Gastrocnemius medialis (tissue), 4 donors: ENCODE results near the gene KCNQ1. TPM values are rescaled to one million over a fixed set of nuclear protein-coding genes. Genes with fewer than 3 reads are reported as not detected.

Experiments used
- ATAC-seq, 2 donors: fragments of 150-250 bp; one replicate each; pipeline ENCODE4 v1.9.1; 2016
- DNase-seq, 2 donors: peaks; one replicate each; pipeline ENCODE4 v3.0.0-alpha.2; 2019
- H3K27ac ChIP-seq, 4 donors: fragments of 200-600 bp; sonication (generic); 1 replicate in 1 of 4; 2 replicates in 3 of 4; pipeline ENCODE4 v1.5.1; 2016 to 2018; ENCODE audit warnings: mild to moderate bottlenecking in 2 of 4, moderate library complexity in 1 of 4
- H3K27me3 ChIP-seq, 3 donors: fragments of 200-600 bp; sonication (generic) in 2 of 3; 1 replicate in 1 of 3; 2 replicates in 2 of 3; pipeline versions ENCODE4 v1.5.1 to v1.6.0; 2016 to 2019; ENCODE audit warnings: mild to moderate bottlenecking in 1 of 3, moderate library complexity in 1 of 3
- H3K36me3 ChIP-seq, 2 donors: fragments of 200-600 bp; sonication (generic) in 1 of 2; one replicate each; pipeline ENCODE4 v1.5.1; 2017 to 2018
- H3K4me1 ChIP-seq, 2 donors: fragments of 200-600 bp; sonication (generic) in 1 of 2; one replicate each; pipeline ENCODE4 v1.5.1; 2016 to 2017; ENCODE audit warnings: mild to moderate bottlenecking in 2 of 2
- H3K4me3 ChIP-seq, 4 donors: fragments of 200-600 bp; sonication (generic) in 3 of 4; 1 replicate in 1 of 4; 2 replicates in 3 of 4; pipeline ENCODE4 v1.5.1; 2016 to 2019; ENCODE audit warnings: mild to moderate bottlenecking in 2 of 4
- H3K9me3 ChIP-seq, 3 donors: fragments of 200-600 bp; sonication (generic) in 2 of 3; 1 replicate in 1 of 3; 2 replicates in 2 of 3; pipeline ENCODE4 v1.5.1; 2016 to 2019
- CTCF ChIP-seq, 5 experiments: fragments of 450-650 bp in 3 of 5; fragments of 200-600 bp in 2 of 5; sonication (generic) in 2 of 5; IDR thresholded peaks in 4 of 5; conservative IDR thresholded peaks in 1 of 5; 1 replicate in 4 of 5; 2 replicates in 1 of 5; pipeline ENCODE4 v1.5.1; 2016 to 2019; ENCODE audit warnings: antibody characterized with exemption in 5 of 5, mild to moderate bottlenecking in 3 of 5, moderate library complexity in 3 of 5
- POLR2A ChIP-seq, 2 donors: fragments of 450-650 bp; IDR thresholded peaks; one replicate each; pipeline ENCODE4 v1.6.1; 2017; ENCODE audit warnings: antibody characterized with exemption in 2 of 2, mild to moderate bottlenecking in 2 of 2, moderate library complexity in 2 of 2
- in situ Hi-C, 4 donors: fragments of 200-750 bp; cut with MboI; loops; one replicate each; pipeline versions ENCODE4 v1.15.0 to v1.8.0; 2017; ENCODE audit warnings: low sequenced_read_pairs in 4 of 4
- intact Hi-C: fragments of 100-400 bp; cut with DNase I; formaldehyde crosslinking; loops from one replicate; pipeline ENCODE4 v1.15.1; 2023; ENCODE audit warnings: low total_unique reads
- total RNA-seq, 4 donors: library from RNA; depleted of rRNA; stranded (reverse); fragments of >200 nt; gene quantifications; one replicate each; pipeline versions ENCODE4 v1.1.0 to v1.2.3, GENCODE V29; 2016

Gene KCNQ1
- total RNA-seq, 4 donors from 2014 or later: 0.15 to 1.00 (median 0.67) TPM

- DNase-seq: no peak
- H3K4me1 ChIP-seq: no peaks in the 10 kb centered on the region
- in situ Hi-C loops: loop anchor here in 2 of 4 donors (25.0 kb wide), 2 partner anchors 254 to 446 kb away; partner anchors contain the start of gene CDKN1C (in 1 of the 2)
- ATAC-seq: no peak
- no peaks in the 10 kb centered on the region for H3K36me3 ChIP-seq
- no peak overlapping the region for H3K4me3 ChIP-seq
- peaks cover 19 to 37% (median 29%) of the 10 kb centered on the region in 3 donors for H3K27me3 ChIP-seq
- intact Hi-C loops: loop anchor here (5.0 kb wide), 1 partner anchor 91 kb away; no protein-coding TSS in a partner anchor
- no peaks in the 10 kb centered on the region for H3K9me3 ChIP-seq
- TF ChIP-seq CTCF (IDR thresholded peaks at IDR 0.05 in 4 of 5, conservative IDR thresholded peaks at IDR 0.05 in 1 of 5): no peak
- TF ChIP-seq POLR2A (IDR thresholded peaks at IDR 0.05): no peak
- H3K27ac ChIP-seq: no peak overlapping the region
These were observed 3.6 kb upstream of the KCNQ1 start for GRCh38 chr11:2441171-2441570.

GRCh38 chr11:2442589-2442988 lies 2.2 kb upstream of the KCNQ1 start:
- no peaks in the 10 kb centered on the region for H3K36me3 ChIP-seq
- in situ Hi-C loops: loop anchor here in 2 of 4 donors (25.0 kb wide), 2 partner anchors 255 to 445 kb away; partner anchors contain the start of gene CDKN1C (in 1 of the 2)
- H3K27ac ChIP-seq: no peak overlapping the region
- no peak overlapping the region for H3K4me3 ChIP-seq
- ATAC-seq: no peak
- no peaks in the 10 kb centered on the region for H3K4me1 ChIP-seq
- intact Hi-C loops: loop anchor here (5.0 kb wide), 1 partner anchor 90 kb away; no protein-coding TSS in a partner anchor
- DNase-seq: no peak
- H3K27me3 ChIP-seq: peaks cover 25 to 41% (median 29%) of the 10 kb centered on the region in 3 donors
- TF ChIP-seq CTCF (IDR thresholded peaks at IDR 0.05 in 4 of 5, conservative IDR thresholded peaks at IDR 0.05 in 1 of 5) (no peak), POLR2A (IDR thresholded peaks at IDR 0.05) (no peak)
- no peaks in the 10 kb centered on the region for H3K9me3 ChIP-seq

GRCh38 chr11:2443406-2443805 lies 1.4 kb upstream of the KCNQ1 start:
- intact Hi-C loops: loop anchor here (5.0 kb wide), 1 partner anchor 89 kb away; no protein-coding TSS in a partner anchor
- no peak for DNase-seq
- H3K27me3 ChIP-seq: peaks cover 25 to 41% (median 29%) of the 10 kb centered on the region in 3 donors

GRCh38 chr11:2443881-2444820 lies 657 bp upstream of the KCNQ1 start, which contains the start of gene TRPM5:
TSS of gene TRPM5 (minus strand) at chr11:2444514. CDS start at chr11:2423036, 21,478 bp downstream.
- Histone ChIP-seq H3K27ac (no peak within 1 kb of the TSS), H3K4me1 (no peaks in the 10 kb centered on the region), H3K4me3 (peak within 1 kb of the TSS; percentile 31 to 49 (median 38)), H3K27me3 (peaks cover 25 to 45% (median 32%) of the 10 kb centered on the region in 3 donors), H3K9me3 (no peaks in the 10 kb centered on the region), H3K36me3 (no peaks in the 10 kb centered on the region)
- DNase-seq (no peak), ATAC-seq (no peak)
- intact Hi-C loops: loop anchor here (5.0 kb wide), 1 partner anchor 88 kb away; no protein-coding TSS in a partner anchor
- TF ChIP-seq POLR2A (IDR thresholded peaks at IDR 0.05): no peak
- no peak for TF ChIP-seq CTCF (IDR thresholded peaks at IDR 0.05 in 4 of 5, conservative IDR thresholded peaks at IDR 0.05 in 1 of 5)
- in situ Hi-C loops: loop anchor here in 2 of 4 donors (25.0 kb wide), 2 partner anchors 257 to 443 kb away; partner anchors contain the start of gene CDKN1C (in 1 of the 2)

More at GRCh38 chr11:2443406-2443805, 1.4 kb upstream of the KCNQ1 start:
- Histone ChIP-seq H3K4me1 (no peaks in the 10 kb centered on the region), H3K4me3 (no peak overlapping the region), H3K9me3 (no peaks in the 10 kb centered on the region), H3K27ac (no peak overlapping the region), H3K36me3 (no peaks in the 10 kb centered on the region)
- TF ChIP-seq POLR2A (IDR thresholded peaks at IDR 0.05): no peak
- no peak for TF ChIP-seq CTCF (IDR thresholded peaks at IDR 0.05 in 4 of 5, conservative IDR thresholded peaks at IDR 0.05 in 1 of 5)
- ATAC-seq: no peak
- in situ Hi-C loops: loop anchor here in 2 of 4 donors (25.0 kb wide), 2 partner anchors 256 to 444 kb away; partner anchors contain the start of gene CDKN1C (in 1 of the 2)
